GM19372 (cell line): ENCODE data around the gene NUP210L.
"Not testable (repeated sequence)": the region's sequence is repeated elsewhere in the genome, so short reads cannot be mapped to it uniquely, and the experiment has no call there.

Source experiments
- ATAC-seq: cut with Tn5 transposase; IDR thresholded peaks from one replicate; pipeline ENCODE4 v1.9.1; 2021; ENCODE audit warnings: mild to moderate bottlenecking, low read depth, moderate library complexity; ENCODE audit not compliant: unreplicated experiment

Gene NUP210L

GRCh38 chr1:154171223-154171583, 16.3 kb upstream of the NUP210L start:
- no peak for ATAC-seq

GRCh38 chr1:154170547-154171222, 15.8 kb upstream of the NUP210L start:
- no peak for ATAC-seq

- ATAC-seq, result no peak
Measured at GRCh38 chr1:154167461-154167860, 12.6 kb upstream of the NUP210L start.

GRCh38 chr1:154166207-154166606, 11.3 kb upstream of the NUP210L start:
- ATAC-seq, result no peak

- no peak for ATAC-seq
Measured at GRCh38 chr1:154159554-154159953, 4.7 kb upstream of the NUP210L start.

- ATAC-seq, result no peak
Measured at GRCh38 chr1:154158307-154159125, 3.6 kb upstream of the NUP210L start.

- peak; percentile 88 for ATAC-seq
Measured at GRCh38 chr1:154157520-154158306, 2.8 kb upstream of the NUP210L start.

GRCh38 chr1:154155251-154155650, 378 bp upstream of the NUP210L start:
- no peak for ATAC-seq

GRCh38 chr1:154154053-154154452, 820 bp downstream of the NUP210L start:
- ATAC-seq, result no peak

GRCh38 chr1:154151311-154151710, 3.6 kb downstream of the NUP210L start:
- ATAC-seq, result no peak

GRCh38 chr1:154148807-154149206, 6.1 kb downstream of the NUP210L start:
- no peak for ATAC-seq

- not testable (repeated sequence) for ATAC-seq
Measured at GRCh38 chr1:154147505-154147904, 7.4 kb downstream of the NUP210L start.

- ATAC-seq, result no peak
Measured at GRCh38 chr1:154145986-154146385, 8.9 kb downstream of the NUP210L start.

- no peak for ATAC-seq
Measured at GRCh38 chr1:154142358-154142757, 12.5 kb downstream of the NUP210L start.

GRCh38 chr1:154141240-154141639, 13.6 kb downstream of the NUP210L start:
- ATAC-seq, result no peak

- ATAC-seq, result no peak
Measured at GRCh38 chr1:154137888-154138287, 17.0 kb downstream of the NUP210L start.

- no peak for ATAC-seq
Measured at GRCh38 chr1:154133256-154133655, 21.6 kb downstream of the NUP210L start.

- ATAC-seq, result no peak
Measured at GRCh38 chr1:154129391-154129970, 25.4 kb downstream of the NUP210L start.

- not testable (repeated sequence) for ATAC-seq
Measured at GRCh38 chr1:154123205-154123604, 31.7 kb downstream of the NUP210L start.

- ATAC-seq, result no peak
Measured at GRCh38 chr1:154117642-154118041, 37.2 kb downstream of the NUP210L start.

GRCh38 chr1:154115180-154115579, 39.7 kb downstream of the NUP210L start:
- ATAC-seq, result no peak
